Measurements from ENCODE around the gene EXOC3. TPM values are rescaled to one million over a fixed set of nuclear protein-coding genes. Genes with fewer than 3 reads are reported as not detected.

EXOC3 gene
- total and polyA plus RNA-seq, 7 donors = 18.6 to 68.7 (median 48.2) TPM

- Histone ChIP-seq H3K27me3 (peaks cover 0 to 10% (median 0%) of the 10 kb centered on the region in 3 donors), H3K4me1 (peaks cover 0 to 7% (median 0%) of the 10 kb centered on the region in 4 donors), H3K36me3 (no peaks in the 10 kb centered on the region), H3K27ac (no peak overlapping the region), H3K9me3 (no peaks in the 10 kb centered on the region), H3K4me3 (no peak overlapping the region)
- intact Hi-C loops (cut with DNase I) = no loop called here
- 94 to 96% methylated on average over 4 of the region's 4 CpGs for WGBS, 2 donors
- no peak for TF ChIP-seq CTCF (IDR thresholded peaks at IDR 0.05)
- no peak for TF ChIP-seq EP300 (IDR thresholded peaks at IDR 0.05)
- TF ChIP-seq POLR2A (IDR thresholded peaks at IDR 0.05) = no peak
- no peak for TF ChIP-seq POLR2AphosphoS5 (IDR thresholded peaks at IDR 0.05)
- no peak for DNase-seq
Observed at GRCh38 chr5:431711-432050, 11.3 kb upstream of the EXOC3 start.

GRCh38 chr5:432201-432927, 10.6 kb upstream of the EXOC3 start:
- 79 to 91% methylated on average over 18 of the region's 18 CpGs for WGBS, 2 donors
- Histone ChIP-seq H3K4me1 (peaks cover 0 to 7% (median 0%) of the 10 kb centered on the region in 4 donors), H3K27ac (no peak overlapping the region), H3K27me3 (peaks cover 0 to 13% (median 0%) of the 10 kb centered on the region in 3 donors), H3K4me3 (no peak overlapping the region), H3K9me3 (no peaks in the 10 kb centered on the region), H3K36me3 (no peaks in the 10 kb centered on the region)
- TF ChIP-seq EP300 (IDR thresholded peaks at IDR 0.05) (no peak), POLR2AphosphoS5 (IDR thresholded peaks at IDR 0.05) (no peak), POLR2A (IDR thresholded peaks at IDR 0.05) (no peak), CTCF (IDR thresholded peaks at IDR 0.05) (no peak)
- peak; percentile 52 for DNase-seq
- intact Hi-C loops (cut with DNase I) = no loop called here

GRCh38 chr5:432928-433791, 9.8 kb upstream of the EXOC3 start:
- DNase-seq = peak; percentile 33
- intact Hi-C loops (cut with DNase I) = no loop called here
- TF ChIP-seq CTCF (IDR thresholded peaks at IDR 0.05) = no peak
- TF ChIP-seq POLR2A (IDR thresholded peaks at IDR 0.05) = no peak
- TF ChIP-seq EP300 (IDR thresholded peaks at IDR 0.05) = no peak
- no peak for TF ChIP-seq POLR2AphosphoS5 (IDR thresholded peaks at IDR 0.05)
- H3K27me3 ChIP-seq = peaks cover 0 to 17% (median 2%) of the 10 kb centered on the region in 3 donors
- peaks cover 0 to 7% (median 0%) of the 10 kb centered on the region in 4 donors for H3K4me1 ChIP-seq
- H3K36me3 ChIP-seq = no peaks in the 10 kb centered on the region
- 88% methylated on average over 23 of the region's 23 CpGs for WGBS, 2 donors
- no peak overlapping the region for H3K4me3 ChIP-seq
- no peaks in the 10 kb centered on the region for H3K9me3 ChIP-seq
- H3K27ac ChIP-seq = no peak overlapping the region

- peaks cover 0 to 7% (median 0%) of the 10 kb centered on the region in 4 donors for H3K4me1 ChIP-seq
- H3K9me3 ChIP-seq = no peaks in the 10 kb centered on the region
- peaks cover 0 to 21% (median 9%) of the 10 kb centered on the region in 3 donors for H3K27me3 ChIP-seq
- WGBS, 2 donors = 79 to 84% methylated on average over 16 of the region's 16 CpGs
- no peak overlapping the region for H3K4me3 ChIP-seq
- H3K36me3 ChIP-seq = no peaks in the 10 kb centered on the region
- H3K27ac ChIP-seq = no peak overlapping the region
- TF ChIP-seq POLR2AphosphoS5 (IDR thresholded peaks at IDR 0.05) = no peak
- TF ChIP-seq CTCF (IDR thresholded peaks at IDR 0.05) = no peak
- peak; percentile 51 for DNase-seq
- intact Hi-C loops (cut with DNase I) = no loop called here
Observed at GRCh38 chr5:433836-434235, 9.1 kb upstream of the EXOC3 start.

Measured in sigmoid colon (tissue), 7 donors.